Activated CD8-positive, alpha-beta memory T cell treated with anti-CD3 and anti-CD28 coated beads, Interleukin-2, amount 50 U/mL, for 24 hours (primary cell): ENCODE measurements around the gene ITPR3.
"Not testable (repeated sequence)": the region's sequence is repeated elsewhere in the genome, so short reads cannot be mapped to it uniquely, and the experiment has no call there.

ENCODE experiments used
- DNase-seq: peaks from one replicate; pipeline ENCODE4 v3.0.0-alpha.2; 2020; ENCODE audit errors: extremely low read depth

Gene ITPR3

DNA sequence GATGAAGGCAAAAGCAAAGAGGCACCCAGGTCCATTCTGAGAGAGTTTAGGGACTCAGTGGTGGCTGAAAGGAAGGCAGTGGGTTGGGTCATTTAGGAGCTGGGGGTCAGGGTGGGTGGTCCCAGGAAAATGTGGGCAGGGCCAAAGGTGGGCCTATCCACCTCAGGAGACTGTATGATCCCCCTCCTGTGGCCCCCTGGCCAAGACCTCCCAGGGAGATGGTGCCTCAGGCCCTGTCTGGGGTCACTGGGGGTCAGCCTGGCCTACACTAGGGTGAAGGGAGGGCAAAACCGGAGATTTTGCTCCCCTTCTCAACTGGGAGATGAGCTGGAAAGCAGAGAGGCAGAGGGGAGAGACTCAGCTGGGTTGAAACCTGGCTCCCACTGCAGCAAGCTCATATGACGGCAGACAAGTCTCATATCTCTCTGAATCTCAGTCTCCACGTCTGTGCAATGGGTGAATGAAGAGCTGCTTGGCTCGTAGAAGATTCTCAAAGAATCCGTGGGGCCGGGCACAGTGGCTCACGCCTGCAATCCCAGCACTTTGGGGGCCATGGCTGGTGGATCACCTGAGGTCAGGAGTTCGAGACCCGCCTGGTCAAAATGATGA, 29.6 kb upstream of the ITPR3 start:
- no peak for DNase-seq

DNA sequence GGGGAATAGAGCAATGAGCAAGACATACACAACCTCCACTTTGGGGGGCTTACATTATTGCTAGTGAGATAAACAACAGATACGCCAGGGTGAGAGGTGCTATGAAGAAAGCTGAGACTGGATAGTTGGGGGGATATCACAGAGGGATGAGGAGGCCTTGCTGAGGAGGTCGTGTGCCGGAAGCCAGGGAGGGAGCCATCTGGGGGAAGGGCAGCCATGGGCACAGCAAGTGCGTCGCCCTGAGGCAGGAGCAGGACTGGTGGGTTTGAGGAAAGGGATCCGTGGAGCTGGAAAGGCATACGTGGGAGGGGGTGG, 28.9 kb upstream of the ITPR3 start:
- DNase-seq: no peak

DNA sequence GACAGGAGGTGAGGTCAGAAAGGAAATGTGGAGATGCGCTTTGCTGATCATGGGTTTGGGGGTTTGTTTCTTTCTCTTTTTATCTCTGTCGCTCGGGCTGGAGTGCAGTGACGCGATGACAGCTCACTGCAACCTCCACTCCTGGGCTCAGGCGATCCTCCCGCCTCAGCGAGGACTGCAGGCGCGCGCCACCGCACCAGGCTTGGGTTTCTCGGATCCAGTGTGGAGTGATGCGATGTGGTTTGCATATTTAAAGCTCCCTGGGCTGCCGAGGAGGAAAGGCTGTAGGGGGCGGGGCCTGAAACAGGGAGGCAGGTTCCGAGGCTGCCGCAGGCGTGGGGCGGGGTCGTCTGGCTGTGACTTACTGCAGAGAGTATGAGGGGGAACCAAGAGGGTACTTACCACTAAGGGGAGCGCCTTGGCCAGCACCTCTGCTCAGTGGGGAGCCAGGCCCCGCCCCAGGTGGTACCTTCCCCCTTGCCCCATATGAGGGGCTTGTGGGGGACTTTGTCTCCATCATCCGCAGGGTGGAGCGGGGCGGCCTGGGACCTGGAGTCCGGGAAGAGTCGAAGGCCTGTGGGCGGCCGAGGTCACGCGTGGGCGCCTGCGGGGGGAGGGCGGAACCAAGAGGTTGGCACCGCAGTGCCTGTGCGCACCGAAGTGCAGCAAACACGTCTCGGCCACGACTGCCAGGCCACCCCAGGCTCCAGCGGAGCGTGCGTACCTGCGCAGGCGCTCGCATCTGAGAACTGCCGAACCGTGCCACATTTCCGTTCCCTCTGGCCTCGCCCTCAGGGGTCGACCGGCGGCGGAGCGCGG, 28.3 kb upstream of the ITPR3 start:
- DNase-seq: no peak

DNA sequence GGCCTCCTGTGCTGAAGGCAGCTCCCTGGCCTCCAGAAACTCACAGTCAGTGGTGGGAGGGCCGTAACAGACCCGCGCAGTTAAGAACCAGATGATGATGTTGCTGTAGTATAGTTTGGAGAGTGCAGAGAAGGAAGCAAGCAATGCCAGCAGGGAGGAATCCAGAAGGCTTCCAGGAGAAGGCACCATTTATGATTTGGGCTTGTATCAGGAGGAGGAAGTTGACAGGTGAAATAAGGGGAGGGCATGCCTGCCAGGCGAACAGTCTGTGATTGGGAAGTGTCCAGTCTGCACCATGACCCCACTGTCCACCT, 27.8 kb upstream of the ITPR3 start:
- no peak for DNase-seq

DNA sequence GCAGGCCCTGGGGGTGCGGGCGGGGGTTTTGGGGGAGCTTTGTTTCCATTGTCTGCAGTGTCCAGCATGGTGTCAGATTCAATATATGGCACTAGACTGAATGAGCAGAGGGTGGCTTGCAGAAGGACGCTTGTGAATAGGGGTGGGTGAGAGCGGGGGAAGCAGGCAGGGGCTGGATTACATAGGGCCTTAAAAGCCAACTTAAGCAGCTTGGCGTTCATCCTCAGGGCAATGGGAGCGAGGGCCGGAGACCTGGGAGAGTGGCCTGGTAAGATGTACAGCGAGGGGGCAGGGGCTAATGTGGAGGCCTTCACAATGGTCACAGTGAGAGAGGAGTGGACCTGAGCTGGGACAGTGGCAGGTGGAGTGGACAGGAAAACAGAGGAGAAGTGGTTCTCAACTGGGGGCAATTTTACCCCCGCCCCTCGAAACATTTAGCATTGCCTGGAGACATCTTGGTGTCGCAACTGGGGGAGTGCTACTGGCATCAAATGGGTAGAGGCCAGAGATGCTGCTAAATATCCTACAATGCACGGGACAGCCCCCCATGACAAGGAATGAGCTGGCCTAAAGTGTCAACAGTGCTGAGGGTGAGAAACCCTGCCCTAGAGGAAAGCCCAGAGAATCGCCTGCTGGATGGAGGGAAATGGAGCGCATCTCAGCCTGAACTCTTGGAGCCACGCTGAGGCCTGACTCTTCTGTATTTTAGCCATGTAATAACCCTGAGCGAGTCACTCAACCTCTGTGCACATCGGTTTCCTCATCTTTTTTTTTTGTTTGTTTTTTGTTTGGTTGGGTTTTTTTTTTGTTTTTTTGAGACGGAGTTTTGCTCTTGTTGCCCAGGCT, 25.9 kb upstream of the ITPR3 start:
- no peak for DNase-seq

DNA sequence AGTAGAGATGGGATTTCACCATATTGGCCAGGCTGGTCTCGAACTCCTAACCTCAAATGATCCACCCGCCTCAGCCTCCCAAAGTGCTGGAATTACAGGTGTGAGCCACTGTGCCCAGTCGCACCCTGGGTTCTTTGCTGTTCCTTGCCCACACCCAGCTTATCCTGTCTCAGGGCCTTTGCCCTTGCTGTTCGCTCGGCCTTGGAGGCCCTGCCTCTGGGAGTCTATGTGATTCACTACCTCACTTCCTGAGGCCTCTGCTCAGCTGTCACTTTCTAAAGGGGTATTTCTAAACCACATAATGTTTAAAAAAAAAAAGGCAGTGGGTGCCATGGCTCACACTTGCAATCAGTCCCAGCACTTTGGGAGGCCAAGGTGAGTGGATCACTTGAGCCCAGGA, 24.2 kb upstream of the ITPR3 start:
- not testable (repeated sequence) for DNase-seq

DNA sequence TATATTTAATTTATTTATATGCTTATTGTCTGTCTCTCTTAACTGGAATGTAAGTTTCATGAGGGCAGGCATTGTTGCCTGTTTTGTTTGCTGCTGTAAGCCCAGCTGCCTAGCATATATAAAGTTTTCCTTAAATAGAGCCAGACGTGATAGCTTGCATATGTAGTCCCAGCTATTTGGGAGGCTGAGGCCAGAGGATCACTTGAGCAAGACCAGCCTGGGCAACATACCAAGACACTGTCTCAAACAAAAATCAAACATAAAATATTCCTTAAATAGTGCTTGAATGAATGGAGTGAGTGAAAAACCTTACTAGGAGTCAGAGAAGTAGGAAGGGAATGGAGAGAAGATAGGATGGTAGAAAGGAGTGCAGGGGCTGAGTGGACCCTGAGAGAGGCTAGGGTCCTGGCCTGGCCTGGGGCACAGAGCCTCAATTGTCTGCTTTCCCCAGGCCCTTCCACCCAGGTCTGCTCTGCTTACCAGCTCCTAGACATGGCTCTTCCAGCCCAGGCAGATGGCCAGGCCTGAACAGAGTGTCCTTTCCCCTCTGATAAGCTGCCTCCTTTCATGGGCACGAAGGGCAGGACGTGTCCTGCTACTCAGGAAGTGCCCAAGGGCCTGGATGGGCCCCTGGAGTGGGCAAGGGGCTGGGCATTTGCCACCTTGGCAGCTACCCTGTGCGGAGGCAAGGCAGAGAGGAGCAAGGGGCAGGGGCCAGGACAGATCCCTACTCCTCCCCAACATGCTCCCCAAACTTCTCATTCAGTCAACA, 23.4 kb upstream of the ITPR3 start:
- no peak for DNase-seq

DNA sequence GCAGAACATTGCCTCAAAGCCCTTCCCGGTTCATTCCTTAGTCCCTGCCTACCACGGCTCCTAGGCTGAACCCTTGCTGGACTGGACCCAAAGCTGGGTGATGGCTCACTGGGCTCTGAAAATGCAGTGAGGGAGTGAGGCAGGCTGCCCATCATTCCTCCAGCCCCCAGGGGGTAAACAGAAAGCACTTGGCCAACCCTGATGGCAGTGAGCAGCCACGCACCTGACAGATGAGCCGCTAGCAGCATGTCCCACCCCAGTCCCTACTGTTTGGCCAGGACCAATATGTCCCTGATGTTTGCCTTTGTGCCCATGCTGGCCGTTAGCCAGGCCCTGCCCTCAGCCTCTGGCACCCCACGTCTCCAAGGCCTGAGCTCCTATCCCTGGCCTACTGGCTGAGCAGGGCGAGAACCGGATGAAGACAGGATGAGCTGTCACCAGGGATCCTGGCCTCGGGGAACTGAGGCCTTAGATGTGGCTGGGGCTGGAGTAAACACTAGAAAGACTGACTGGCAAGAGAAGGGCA, 21.6 kb upstream of the ITPR3 start:
- DNase-seq: no peak

DNA sequence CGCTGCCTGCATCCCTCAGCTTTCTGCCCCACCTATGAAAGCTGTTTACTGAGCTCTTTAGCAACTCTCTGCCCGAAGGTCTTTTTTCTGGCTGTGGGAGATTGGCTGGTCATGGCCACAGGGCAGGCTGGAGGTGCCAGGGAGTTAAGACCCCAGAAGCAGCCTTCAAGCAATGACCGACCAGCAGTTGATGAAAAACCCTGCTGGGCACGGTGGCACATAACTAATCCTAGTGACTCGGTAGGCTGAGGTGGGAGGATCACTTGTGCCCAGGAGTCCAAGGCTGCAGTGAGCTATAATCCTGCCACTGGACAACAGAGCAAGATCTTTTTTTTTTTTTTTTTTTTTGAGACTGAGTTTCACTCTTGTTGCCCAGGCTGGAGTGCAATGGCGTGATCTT, 20.4 kb upstream of the ITPR3 start:
- DNase-seq: no peak

DNA sequence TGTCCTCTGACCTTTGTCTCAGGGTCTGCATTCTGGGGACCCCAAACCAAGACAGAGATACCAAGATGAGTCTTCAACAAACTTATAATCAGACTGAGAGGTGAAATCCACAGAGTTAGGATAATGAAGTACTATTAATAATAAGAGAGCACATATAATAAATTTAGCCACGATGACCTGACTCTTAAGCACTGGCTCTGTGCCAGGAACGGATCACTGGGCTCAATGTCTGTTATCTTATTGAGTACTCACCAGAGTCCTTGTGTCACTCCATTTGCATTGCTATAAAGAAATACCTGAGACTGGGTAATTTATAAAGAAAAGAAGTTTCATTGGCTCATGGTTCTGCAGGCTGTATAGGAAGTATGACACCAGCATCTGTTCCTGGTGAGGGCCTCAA, 18.9 kb upstream of the ITPR3 start:
- no peak for DNase-seq

DNA sequence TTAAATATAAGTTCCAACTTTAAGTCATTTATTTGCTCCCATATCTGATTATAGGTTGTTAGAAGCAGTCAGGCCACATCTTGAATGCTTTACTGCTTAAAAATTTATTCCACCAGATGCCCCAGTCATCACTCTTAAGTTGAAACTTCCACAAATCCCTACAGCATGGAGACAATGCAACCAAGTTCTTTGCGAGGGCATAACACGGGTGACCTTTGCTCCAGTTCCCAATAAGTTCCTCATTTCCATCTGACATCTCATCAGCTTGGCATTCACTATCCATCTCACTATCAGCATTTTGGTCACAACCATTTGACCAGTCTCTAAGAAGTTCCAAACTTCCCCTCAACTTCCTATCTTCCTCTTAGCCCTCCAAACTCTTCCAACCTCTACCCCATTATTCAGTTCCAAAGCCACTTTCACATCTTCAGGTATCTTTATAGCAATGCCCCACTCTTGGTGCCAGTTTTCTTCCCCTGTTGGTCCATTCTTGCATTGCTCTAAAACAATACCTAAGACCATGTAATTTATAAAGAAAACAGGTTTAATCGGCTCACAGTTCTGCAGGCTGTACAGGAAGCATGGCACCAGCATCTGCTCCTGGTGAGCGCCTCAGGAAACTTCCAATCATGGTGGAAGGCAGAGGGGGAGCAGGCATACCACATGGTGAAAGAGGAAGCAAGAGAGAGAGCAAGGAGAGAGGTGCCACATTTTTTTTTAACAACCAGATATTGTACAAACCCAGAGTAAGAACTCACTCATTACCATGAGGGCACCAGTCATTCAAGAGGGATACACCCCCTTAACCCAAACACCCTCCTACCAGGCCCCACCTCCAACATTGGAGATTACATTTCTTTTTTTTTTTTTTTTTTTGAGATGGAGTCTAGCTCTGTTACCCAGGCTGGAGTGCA, 15.9 kb upstream of the ITPR3 start:
- no peak for DNase-seq

DNA sequence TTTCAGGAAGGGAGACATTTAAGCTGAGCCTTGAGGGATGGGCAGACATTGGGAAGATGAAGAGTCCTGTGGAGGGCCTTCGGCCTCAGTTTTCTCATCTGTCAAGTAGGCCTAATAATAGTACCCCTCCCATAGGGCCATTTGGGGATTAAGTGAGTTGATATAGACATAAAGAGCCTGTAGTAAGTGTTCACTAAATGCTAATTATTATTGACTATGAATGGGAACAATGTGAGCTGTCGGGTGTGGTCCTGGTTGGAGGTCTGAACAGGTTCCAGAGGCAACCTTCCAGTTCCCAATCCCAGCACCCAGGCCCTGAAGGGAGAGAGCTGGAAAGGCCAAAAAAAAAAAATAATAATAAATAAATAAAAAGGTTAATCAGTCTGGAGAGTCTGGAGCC, 14.5 kb upstream of the ITPR3 start:
- no peak for DNase-seq

DNA sequence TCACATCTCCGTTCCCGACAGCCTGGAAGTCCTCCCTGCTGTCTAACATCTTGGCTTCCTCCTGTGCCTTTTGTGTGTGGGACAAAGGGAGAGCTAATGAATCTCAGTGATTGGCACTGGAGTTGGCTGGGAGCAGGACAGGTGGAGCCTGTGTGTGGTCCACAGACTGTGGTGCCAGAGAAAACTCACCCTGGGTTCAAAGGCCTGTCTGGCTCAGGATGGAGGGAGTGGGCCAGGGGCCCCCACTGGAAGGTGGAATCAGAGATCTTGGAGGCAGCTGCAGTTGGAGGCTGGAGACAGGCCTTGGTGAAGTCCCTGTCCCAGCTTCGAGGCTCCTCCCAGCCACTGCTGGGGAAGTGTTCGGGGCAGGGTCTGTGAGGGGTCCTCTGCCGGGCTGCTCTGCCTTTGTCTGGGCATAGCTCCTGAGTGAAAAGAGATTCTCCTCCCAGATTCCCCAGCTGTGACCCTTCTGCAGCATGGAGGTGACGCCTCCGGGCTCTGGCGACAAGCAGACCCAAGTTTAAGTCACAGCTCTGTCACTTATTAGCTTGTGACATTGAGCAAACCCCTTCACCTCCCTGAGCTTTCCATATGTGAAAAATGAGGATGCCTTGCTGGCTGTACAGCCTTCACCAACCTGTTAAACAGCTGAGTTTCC, 13.9 kb upstream of the ITPR3 start:
- no peak for DNase-seq

DNA sequence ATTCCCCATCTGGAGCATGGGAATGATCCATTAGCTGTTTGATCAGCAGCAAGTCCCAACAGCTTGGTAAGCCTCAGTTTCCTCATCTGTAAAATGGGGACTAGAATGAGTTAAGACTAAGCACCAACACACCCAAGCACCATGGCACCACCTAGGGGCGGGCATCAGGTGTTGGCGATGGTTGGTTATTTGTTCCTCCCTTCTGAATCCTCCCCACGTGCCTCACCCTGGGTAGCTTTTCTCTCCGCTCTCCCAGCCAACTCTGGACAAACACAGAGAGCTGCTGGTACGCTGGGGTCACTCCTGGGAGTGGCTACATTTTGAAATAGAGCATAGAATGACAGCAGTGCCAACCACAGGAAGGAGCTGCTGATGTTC, 13.3 kb upstream of the ITPR3 start:
- DNase-seq: no peak

DNA sequence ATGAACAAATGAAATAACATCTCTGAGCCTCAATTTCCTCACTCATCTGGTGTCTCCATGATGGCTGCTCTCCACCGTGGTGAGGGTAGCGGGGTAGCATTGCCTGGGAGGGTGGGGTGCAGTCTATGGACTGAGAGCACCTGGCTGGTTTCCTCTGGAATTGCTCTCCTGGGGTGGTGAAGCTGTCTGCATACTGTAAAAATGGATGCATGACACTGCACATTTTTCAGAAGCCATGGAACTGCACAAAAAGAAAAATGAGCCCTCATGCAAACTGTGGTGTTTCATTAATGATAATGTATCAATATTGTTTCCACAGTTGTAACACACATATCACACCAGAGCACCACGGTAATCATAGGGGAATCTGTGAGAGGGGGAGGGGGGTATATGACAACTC, 12.1 kb upstream of the ITPR3 start:
- DNase-seq: no peak

DNA sequence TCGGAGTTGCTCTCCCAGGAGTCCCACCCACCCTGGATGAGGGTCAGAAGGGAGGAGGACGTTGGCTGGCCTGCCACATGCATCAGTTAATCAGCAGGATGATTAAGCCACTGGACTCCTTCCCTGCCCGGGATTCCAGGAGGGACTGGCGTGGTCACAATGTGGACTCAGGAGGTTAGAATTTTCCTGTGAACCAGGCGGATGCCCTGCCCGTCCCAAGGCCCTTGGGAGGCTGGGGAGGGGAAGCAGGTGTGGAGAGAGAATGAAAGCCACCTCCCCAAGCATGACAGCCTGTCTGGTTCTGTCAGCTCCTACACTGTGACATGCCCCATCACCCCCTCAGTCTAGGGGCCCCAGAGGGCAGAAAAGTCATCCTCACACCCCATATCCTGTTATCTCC, 11.6 kb upstream of the ITPR3 start:
- DNase-seq: no peak

DNA sequence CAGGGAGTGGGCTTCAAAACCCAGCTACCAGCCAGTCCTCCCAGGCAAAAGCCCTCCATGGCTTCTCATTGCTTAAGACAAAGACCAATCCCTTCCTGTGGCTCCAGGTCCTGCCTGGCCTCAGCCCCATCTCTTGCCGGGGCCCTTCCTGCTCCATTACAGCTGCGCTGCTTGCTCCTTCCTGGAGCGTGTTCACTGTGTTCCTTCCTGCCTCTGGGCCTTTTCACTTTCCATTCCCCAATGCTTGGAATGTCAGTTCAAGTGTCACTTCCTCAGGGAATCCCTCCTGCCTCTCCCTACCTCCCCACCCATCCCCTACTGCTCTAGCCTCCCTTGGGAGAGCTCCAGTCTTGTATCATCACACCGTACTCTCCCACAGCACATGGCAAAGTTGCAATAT, 11.1 kb upstream of the ITPR3 start:
- DNase-seq: no peak

DNA sequence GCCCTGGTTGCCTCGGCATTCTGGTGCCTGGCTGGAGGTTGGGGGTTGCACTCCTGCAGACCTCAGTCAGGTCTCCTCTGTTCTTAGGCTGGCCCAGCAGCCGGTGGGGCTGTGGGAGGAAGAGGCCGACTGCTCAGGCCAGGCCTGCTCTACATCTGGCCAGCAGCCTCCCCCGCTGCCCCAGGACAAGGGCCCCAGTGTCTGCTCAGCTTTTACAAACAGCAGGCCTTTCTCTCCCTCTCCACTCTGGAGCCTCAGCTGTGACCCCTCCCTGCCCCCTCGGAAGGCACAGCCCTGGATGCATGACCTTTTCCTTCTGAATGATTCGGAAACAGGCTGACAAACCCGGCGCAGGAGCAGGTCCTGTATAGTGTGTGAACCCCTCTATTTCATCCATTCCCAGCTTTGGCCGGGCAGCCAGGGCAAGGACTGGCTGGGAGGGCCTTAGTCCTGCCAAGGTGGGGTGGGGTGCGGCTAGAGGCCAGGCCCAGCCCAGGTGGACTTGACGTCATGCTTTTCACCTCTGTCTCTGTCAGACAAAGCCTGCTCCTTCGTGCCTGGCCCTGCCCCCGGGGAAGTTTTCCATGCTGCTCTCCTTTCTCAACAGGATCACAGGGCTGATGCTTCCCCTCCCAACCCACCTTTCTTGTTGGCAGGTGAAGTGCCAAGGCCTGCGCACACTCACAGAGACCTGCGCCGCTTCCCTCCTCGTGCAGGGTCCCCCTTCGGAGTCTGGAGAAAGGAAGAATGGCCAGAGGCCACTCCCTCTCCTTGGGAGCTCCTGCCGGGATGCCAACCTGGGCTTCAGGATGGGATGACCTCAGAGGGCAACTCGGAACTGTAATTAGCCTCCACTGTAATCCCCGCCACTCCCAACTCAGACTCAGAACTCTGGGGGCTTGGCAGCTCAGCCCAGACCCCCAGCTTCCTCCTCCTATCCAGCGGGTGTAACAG, 10.1 kb upstream of the ITPR3 start:
- no peak for DNase-seq

DNA sequence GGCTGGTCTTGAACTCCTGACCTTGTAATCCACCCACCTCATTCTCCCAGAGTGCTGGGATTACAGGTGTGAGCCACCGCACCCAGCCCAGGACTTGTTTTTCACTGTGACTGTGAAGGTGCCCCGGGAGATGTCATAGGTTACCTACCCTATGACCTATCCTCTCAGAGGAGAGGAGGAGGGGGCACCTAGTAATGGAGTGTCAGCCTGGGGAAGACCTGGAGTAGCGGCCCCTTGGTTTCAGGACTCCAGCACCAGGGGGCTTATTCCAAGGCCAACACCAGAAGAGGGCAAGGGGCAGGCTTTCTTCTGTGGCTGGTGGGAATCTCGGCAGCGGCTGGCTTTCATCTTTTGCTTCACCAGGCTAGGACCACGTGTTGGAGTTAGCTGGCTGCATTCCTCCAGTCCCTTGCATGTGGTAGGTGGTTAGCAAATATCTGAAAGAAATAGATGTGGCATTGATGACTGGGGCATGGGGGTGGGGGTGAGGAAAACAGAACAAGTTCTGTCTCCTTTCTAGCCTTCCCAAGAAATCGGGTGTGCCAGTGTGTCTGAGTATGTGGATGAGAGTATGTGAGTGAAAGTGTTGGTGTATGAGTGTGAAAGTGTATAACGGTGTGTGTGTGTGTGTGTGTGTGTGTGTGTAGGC, 7.9 kb upstream of the ITPR3 start:
- no peak for DNase-seq
